DOHH2 (cell line): Measurements from ENCODE around the gene DLL1.
A peak's percentile ranks its signal among the peaks of the same experiment; 100 is the strongest.

ENCODE experiments used
- H3F3A ChIP-seq: fragments of 200-600 bp; sonication (generic), shearing (Covaris generic); 2 replicates; pipeline ENCODE4 v1.6.0; 2016; ENCODE audit warnings: antibody characterized with exemption, mild to moderate bottlenecking; ENCODE audit not compliant: control insufficient read depth, insufficient read depth
- H3K27ac ChIP-seq: fragments of 200-600 bp; sonication (generic); 2 replicates; pipeline ENCODE4 v1.5.1; 2014; ENCODE audit warnings: low read depth, mild to moderate bottlenecking, low read length, moderate library complexity
- H3K27me3 ChIP-seq: fragments of 200-600 bp; sonication (generic); 2 replicates; pipeline ENCODE4 v1.6.1; 2014; ENCODE audit warnings: mild to moderate bottlenecking, low read length, mixed read lengths; ENCODE audit not compliant: control insufficient read depth
- H3K36me3 ChIP-seq: fragments of 200-600 bp; sonication (generic); 2 replicates; pipeline ENCODE4 v1.6.1; 2014; ENCODE audit warnings: mild to moderate bottlenecking, low read length, moderate library complexity, mixed read lengths; ENCODE audit not compliant: control insufficient read depth
- H3K4me1 ChIP-seq: fragments of 200-600 bp; sonication (generic); 2 replicates; pipeline ENCODE4 v1.6.1; 2014; ENCODE audit warnings: mild to moderate bottlenecking, low read length, mixed read lengths; ENCODE audit not compliant: control insufficient read depth
- H3K4me2 ChIP-seq: fragments of 200-600 bp; sonication (generic); 2 replicates; pipeline ENCODE4 v1.6.0; 2014; ENCODE audit warnings: mild to moderate bottlenecking, low read length, moderate library complexity
- H3K4me3 ChIP-seq: fragments of 200-600 bp; sonication (generic); 2 replicates; pipeline ENCODE4 v1.5.1; 2014; ENCODE audit warnings: mild to moderate bottlenecking, low read length, mixed read lengths
- H3K79me2 ChIP-seq: fragments of 200-600 bp; sonication (generic); 2 replicates; pipeline ENCODE4 v1.6.1; 2014; ENCODE audit warnings: mild to moderate bottlenecking, low read length, mixed read lengths; ENCODE audit not compliant: control insufficient read depth
- H3K9me2 ChIP-seq: fragments of 200-600 bp; sonication (generic); replicated peaks from 2 replicates; pipeline ENCODE4 v1.6.1; 2014; ENCODE audit warnings: mild to moderate bottlenecking, low read length, mixed read lengths; ENCODE audit not compliant: control insufficient read depth
- H3K9me3 ChIP-seq: fragments of 200-600 bp; sonication (generic); 2 replicates; pipeline ENCODE4 v1.6.1; 2014; ENCODE audit warnings: antibody characterized with exemption, low read length, mixed read lengths; ENCODE audit not compliant: control insufficient read depth, insufficient read depth
- H4K20me1 ChIP-seq: fragments of 200-600 bp; sonication (generic); 2 replicates; pipeline ENCODE4 v1.6.0; 2014; ENCODE audit warnings: low read depth, mild to moderate bottlenecking, antibody characterized with exemption, low read length, moderate library complexity; ENCODE audit not compliant: control insufficient read depth, insufficient read depth
- EZH2phosphoT487 ChIP-seq: fragments of 200-600 bp; sonication (generic); IDR thresholded peaks from 2 replicates; pipeline ENCODE4 v1.6.1; 2017; ENCODE audit warnings: borderline replicate concordance, mild to moderate bottlenecking, antibody characterized with exemption, low read length, moderate library complexity, mixed read lengths
- TF ChIP-seq, protein P1 (sequence below): fragments of 200-600 bp; sonication (generic); IDR thresholded peaks from one replicate; pipeline ENCODE4 v1.5.1; 2014; ENCODE audit warnings: antibody characterized with exemption, mild to moderate bottlenecking, low read depth, low read length; ENCODE audit not compliant: poor library complexity, severe bottlenecking

DLL1 gene

DNA sequence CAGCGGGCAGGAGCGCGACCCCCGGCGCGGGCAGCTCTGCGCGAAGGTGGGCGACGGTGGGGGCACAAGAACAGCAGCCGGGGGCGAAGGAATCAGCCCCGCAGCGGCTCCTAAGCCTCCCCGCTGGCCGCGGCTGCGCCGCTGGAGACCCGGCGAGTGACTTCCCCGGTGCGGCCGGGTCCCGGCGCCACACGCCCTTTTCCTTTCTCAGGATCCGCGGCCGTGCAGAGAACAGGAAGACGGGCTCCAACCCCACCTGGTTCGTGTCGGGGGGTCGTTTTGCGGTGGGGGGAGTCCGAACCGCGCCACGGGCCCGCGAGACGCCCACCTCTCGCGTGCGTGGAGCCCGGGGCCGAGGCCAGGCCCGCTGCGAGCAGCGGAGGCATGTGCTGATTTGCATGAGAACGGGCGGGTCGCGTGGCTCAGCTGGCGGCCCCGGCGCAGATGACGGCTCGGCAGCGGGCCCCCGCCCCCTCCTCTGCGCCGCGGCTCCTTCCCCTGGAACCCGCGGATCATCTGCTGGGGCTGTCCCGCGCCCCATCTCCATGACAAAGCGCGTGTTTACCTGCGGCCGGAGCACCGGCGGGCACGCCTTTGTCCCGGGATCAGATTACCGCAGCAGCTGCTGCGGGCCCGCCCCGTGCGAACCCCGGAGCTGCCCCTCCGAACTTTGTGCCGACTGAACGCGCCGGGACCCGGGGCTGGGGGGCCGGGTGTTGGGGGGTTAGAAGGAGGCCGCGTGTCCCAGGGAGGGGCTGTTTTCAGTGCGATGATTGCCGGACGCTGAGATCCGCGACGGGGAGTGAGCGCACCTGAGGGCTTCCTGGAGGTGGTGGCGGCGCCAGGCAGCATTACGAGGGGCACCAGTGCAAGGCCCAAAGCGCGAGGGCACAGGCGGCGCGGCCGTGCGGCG is 4.9 kb upstream of the DLL1 start:
- no peaks in the 10 kb centered on the region for H3K36me3 ChIP-seq
- peaks cover 27% of the 10 kb centered on the region for H3K4me1 ChIP-seq
- no peak overlapping the region for H3K27ac ChIP-seq
- peak overlapping the region; percentile 62 for H3K4me3 ChIP-seq
- H3K4me2 ChIP-seq = peak overlapping the region; percentile 67
- 0 out of 2 replicates have a peak, but pooled peaks cover 3% of the 10 kb centered on the region for H3F3A ChIP-seq
- 0 out of 2 replicates have a peak, but pooled peaks cover 3% of the 10 kb centered on the region for H4K20me1 ChIP-seq
- H3K9me3 ChIP-seq = peaks cover 2% of the 10 kb centered on the region; the same call in 1 of the 2 replicates
- H3K27me3 ChIP-seq = peaks cover 69% of the 10 kb centered on the region
- H3K9me2 ChIP-seq = no peaks in the 10 kb centered on the region
- peak; percentile 36; the same call in 1 of the 2 replicates for TF ChIP-seq EZH2phosphoT487
- TF ChIP-seq, protein P1, sequence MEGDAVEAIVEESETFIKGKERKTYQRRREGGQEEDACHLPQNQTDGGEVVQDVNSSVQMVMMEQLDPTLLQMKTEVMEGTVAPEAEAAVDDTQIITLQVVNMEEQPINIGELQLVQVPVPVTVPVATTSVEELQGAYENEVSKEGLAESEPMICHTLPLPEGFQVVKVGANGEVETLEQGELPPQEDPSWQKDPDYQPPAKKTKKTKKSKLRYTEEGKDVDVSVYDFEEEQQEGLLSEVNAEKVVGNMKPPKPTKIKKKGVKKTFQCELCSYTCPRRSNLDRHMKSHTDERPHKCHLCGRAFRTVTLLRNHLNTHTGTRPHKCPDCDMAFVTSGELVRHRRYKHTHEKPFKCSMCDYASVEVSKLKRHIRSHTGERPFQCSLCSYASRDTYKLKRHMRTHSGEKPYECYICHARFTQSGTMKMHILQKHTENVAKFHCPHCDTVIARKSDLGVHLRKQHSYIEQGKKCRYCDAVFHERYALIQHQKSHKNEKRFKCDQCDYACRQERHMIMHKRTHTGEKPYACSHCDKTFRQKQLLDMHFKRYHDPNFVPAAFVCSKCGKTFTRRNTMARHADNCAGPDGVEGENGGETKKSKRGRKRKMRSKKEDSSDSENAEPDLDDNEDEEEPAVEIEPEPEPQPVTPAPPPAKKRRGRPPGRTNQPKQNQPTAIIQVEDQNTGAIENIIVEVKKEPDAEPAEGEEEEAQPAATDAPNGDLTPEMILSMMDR = no peak
- no peaks in the 10 kb centered on the region for H3K79me2 ChIP-seq

GRCh38 chr6:170294813-170295509 is 4.1 kb upstream of the DLL1 start:
- Histone ChIP-seq H3K9me2 (no peaks in the 10 kb centered on the region), H3K4me2 (peak overlapping the region; percentile 67), H3K4me3 (peak overlapping the region; percentile 62), H3F3A (0 out of 2 replicates have a peak, but pooled peaks cover 3% of the 10 kb centered on the region), H3K79me2 (no peaks in the 10 kb centered on the region), H3K27me3 (peaks cover 77% of the 10 kb centered on the region), H3K36me3 (no peaks in the 10 kb centered on the region), H3K9me3 (no peaks in the 10 kb centered on the region), H4K20me1 (0 out of 2 replicates have a peak, but pooled peaks cover 3% of the 10 kb centered on the region), H3K27ac (no peak overlapping the region), H3K4me1 (peaks cover 35% of the 10 kb centered on the region)
- TF ChIP-seq, protein P1 = no peak
- no peak for TF ChIP-seq EZH2phosphoT487

GRCh38 chr6:170294298-170294730 is 3.4 kb upstream of the DLL1 start:
- H3K27me3 ChIP-seq = peaks cover 84% of the 10 kb centered on the region
- H3K9me3 ChIP-seq = no peaks in the 10 kb centered on the region
- no peaks in the 10 kb centered on the region for H3K36me3 ChIP-seq
- TF ChIP-seq, protein P1 = no peak
- TF ChIP-seq EZH2phosphoT487 = peak; percentile 22; the same call in 1 of the 2 replicates
- H4K20me1 ChIP-seq = 0 out of 2 replicates have a peak, but pooled peaks cover 3% of the 10 kb centered on the region
- H3K4me1 ChIP-seq = peaks cover 39% of the 10 kb centered on the region
- H3F3A ChIP-seq = 0 out of 2 replicates have a peak, but pooled peaks cover 3% of the 10 kb centered on the region
- no peak overlapping the region for H3K27ac ChIP-seq
- no peaks in the 10 kb centered on the region for H3K9me2 ChIP-seq
- no peak overlapping the region for H3K4me3 ChIP-seq
- H3K79me2 ChIP-seq = no peaks in the 10 kb centered on the region
- no peak overlapping the region for H3K4me2 ChIP-seq
